Aorta (tissue), 5 donors: ENCODE measurements around the gene NEDD4L. TPM values are rescaled to one million over a fixed set of nuclear protein-coding genes. Genes with fewer than 3 reads are reported as not detected.

Experiments used
- ATAC-seq: fragments of 200-7000 bp; cut with Tn5 transposase; one replicate; pipeline ENCODE4 v1.9.1; 2022; ENCODE audit warnings: moderate library complexity; ENCODE audit not compliant: low FRiP score
- DNase-seq, 2 donors: peaks; one replicate each; pipeline ENCODE4 v3.0.0-alpha.2; 2020
- H3K27ac ChIP-seq, 2 donors: one replicate each; pipeline ENCODE4 v1.5.1; 2013; ENCODE audit warnings: low read length in 2 of 2, mild to moderate bottlenecking in 2 of 2, moderate library complexity in 2 of 2, control low read depth in 1 of 2, inconsistent platforms in 1 of 2, low read depth in 1 of 2
- H3K27me3 ChIP-seq, 2 donors: one replicate each; pipeline ENCODE4 v1.6.1; 2013; ENCODE audit warnings: control low read depth in 1 of 2, low read length in 1 of 2, mild to moderate bottlenecking in 1 of 2, moderate library complexity in 1 of 2; ENCODE audit not compliant: insufficient read depth in 2 of 2, control insufficient read depth in 1 of 2
- H3K36me3 ChIP-seq, 2 donors: one replicate each; pipeline ENCODE4 v1.6.1; 2013; ENCODE audit warnings: control low read depth in 1 of 2, low read length in 1 of 2, mild to moderate bottlenecking in 1 of 2; ENCODE audit not compliant: insufficient read depth in 2 of 2, control insufficient read depth in 1 of 2
- H3K4me1 ChIP-seq, 2 donors: one replicate each; pipeline ENCODE4 v1.6.1; 2013; ENCODE audit warnings: low read length in 2 of 2, control low read depth in 1 of 2, mild to moderate bottlenecking in 1 of 2, moderate library complexity in 1 of 2; ENCODE audit not compliant: insufficient read depth in 2 of 2, control insufficient read depth in 1 of 2
- H3K4me3 ChIP-seq, 2 donors: one replicate each; pipeline ENCODE4 v1.5.1; 2013; ENCODE audit warnings: low read length in 2 of 2, control low read depth in 1 of 2, mild to moderate bottlenecking in 1 of 2
- H3K9me3 ChIP-seq: one replicate; pipeline ENCODE4 v1.6.1; 2013; ENCODE audit warnings: mild to moderate bottlenecking, low read length; ENCODE audit not compliant: control insufficient read depth
- WGBS, 2 donors: extraction: QIAGEN DNeasy Blood & Tissue Kit; methylation state at CpG; one replicate each; pipeline ENCODE4 v1.1.7; 2013; 5-methylcytosine and 5-hydroxymethylcytosine counted together
- intact Hi-C, 2 donors: fragments of 100-400 bp; cut with DNase I; formaldehyde crosslinking; loops; one replicate each; pipeline versions ENCODE4 v1.14.2 to v1.15.0; 2022
- polyA plus RNA-seq, 2 donors: library from polyadenylated mRNA; stranded (reverse); fragments of 200-250 nt; gene quantifications; one replicate each; pipeline ENCODE4 v1.2.3, GENCODE V29; 2013
- total RNA-seq, 2 donors: library from RNA; stranded (reverse); fragmentation: NEBNext Ultra II Directional; extraction: Animal tissue kit (Norgen Biotek cat#: 25700); gene quantifications; one replicate each; pipeline ENCODE4 v1.2.1, GENCODE V29; 2021
- donor health status: healthy with polysubstance abuse.
- donor health status: Bipolar disorder and iron deficiency.
- donor health status: DM: no; HTN: no; CAD: no.
- donor health status: DM: no; HTN: no; CAD: no.
- donor health status: DM: yes; HTN: yes; CAD: no.

The NEDD4L gene
- total and polyA plus RNA-seq, 4 donors = 4.0 to 24.0 (median 17.8) TPM

DNA sequence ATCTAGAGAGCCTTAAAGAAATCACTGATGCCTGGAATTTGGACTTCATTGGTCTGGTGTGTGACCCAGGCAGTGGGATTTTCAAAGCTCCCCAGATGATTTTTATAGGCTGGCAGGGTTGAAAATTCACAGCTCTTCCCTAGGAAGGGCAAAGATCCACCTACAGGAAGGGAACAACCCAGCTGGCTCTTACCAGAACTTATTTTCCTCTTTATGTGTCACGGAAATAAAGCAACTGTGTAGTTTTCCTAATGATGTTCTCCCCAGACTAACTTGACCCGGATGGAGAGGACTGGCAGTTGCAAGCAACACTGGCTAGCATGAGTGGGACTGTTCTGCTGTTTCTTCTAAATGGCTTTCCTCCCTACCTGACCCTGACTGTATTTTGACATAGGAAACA, 349.3 kb downstream of the NEDD4L start:
- DNase-seq = no peak
- intact Hi-C loops = no loop called here
- Histone ChIP-seq H3K27ac (no peak overlapping the region), H3K9me3 (no peaks in the 10 kb centered on the region), H3K4me1 (no peaks in the 10 kb centered on the region), H3K27me3 (no peaks in the 10 kb centered on the region), H3K4me3 (no peak overlapping the region), H3K36me3 (no peaks in the 10 kb centered on the region)
- ATAC-seq = no peak
- 86 to 93% methylated on average over 2 of the region's 2 CpGs for WGBS, 2 donors

DNA sequence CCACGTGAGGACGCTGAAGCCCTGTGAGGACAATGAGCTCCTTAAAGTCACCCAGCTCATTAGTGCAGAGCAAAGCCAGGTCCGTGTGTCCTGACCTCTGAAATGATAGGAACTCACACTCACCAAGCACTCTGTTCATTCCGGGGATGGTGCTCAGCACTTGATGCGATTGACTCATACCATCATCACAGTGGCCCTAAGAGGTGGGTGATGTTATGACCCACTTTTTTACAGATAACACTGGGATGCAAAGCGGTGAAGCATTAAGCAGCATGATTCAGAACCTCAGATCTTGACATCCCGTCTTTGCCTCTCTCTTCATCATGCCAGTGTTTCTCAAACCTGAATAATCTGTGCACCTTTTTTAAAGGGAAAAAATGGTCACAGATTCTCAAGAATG, 350.0 kb downstream of the NEDD4L start:
- DNase-seq = no peak

DNA sequence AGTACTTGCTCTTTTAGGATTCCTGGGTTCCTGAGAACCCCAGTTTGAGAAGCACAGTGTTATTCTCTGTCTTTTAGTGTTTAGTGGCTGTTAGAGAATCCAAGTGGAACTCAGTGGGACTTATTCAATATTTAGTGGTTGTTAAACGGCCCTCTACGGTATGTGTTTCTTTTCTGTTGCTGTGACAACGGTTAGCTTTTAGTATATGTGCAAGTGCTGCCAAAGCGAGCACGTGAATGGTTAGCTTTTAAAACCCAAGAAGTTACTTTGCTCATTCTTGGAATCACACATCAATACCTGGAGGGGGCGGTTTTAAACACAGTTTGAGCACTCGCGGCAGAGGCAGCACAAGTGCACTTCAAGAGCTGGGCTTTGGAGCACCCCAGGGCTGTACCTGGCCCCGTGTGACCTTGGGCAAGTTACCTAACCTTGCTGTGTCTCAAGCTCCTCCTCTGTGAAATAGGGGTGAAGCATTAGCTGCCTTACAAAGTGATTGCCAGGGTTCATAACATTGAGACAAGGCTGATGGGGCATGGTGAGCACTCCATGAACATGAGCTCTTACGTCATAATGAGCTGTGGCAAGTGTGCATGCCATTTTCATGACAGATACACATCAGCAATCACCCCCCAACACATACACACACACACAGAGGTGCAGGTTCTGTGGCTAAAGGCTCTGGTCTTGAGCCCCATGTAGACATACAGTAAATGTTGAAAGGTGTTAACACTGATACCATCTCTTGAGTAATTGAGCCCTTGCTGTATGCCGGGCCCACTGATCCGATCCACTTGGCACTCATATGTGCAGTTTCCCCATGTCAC, 350.8 kb downstream of the NEDD4L start:
- Histone ChIP-seq H3K4me1 (no peaks in the 10 kb centered on the region), H3K27ac (no peak overlapping the region), H3K27me3 (no peaks in the 10 kb centered on the region), H3K9me3 (no peaks in the 10 kb centered on the region), H3K4me3 (no peak overlapping the region), H3K36me3 (no peaks in the 10 kb centered on the region)
- DNase-seq = no peak
- intact Hi-C loops = no loop called here
- WGBS, 2 donors = 93 to 96% methylated on average over 12 of the region's 12 CpGs
- no peak for ATAC-seq

More for the DNA sequence above, 350.0 kb downstream of the NEDD4L start:
- Histone ChIP-seq H3K9me3 (no peaks in the 10 kb centered on the region), H3K27ac (no peak overlapping the region), H3K36me3 (no peaks in the 10 kb centered on the region), H3K4me3 (no peak overlapping the region), H3K27me3 (no peaks in the 10 kb centered on the region), H3K4me1 (no peaks in the 10 kb centered on the region)
- 95 to 97% methylated on average over 7 of the region's 7 CpGs for WGBS, 2 donors
- intact Hi-C loops = no loop called here
- no peak for ATAC-seq

DNA sequence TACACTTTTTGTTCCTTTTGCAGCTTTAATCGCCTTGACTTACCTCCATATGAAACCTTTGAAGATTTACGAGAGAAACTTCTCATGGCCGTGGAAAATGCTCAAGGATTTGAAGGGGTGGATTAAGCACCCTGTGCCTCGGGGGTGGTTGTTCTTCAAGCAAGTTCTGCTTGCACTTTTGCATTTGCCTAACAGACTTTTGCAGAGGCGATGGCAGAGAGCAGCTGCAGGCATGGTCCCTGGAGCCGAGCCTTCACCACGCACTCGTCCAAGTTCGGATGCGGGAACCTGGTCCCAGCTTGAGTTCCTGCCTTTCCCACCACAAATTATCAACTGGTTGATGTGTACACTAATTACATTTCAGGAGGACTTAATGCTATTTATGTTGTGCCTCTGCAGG, 352.1 kb downstream of the NEDD4L start:
- H3K9me3 ChIP-seq = no peaks in the 10 kb centered on the region
- DNase-seq = no peak
- H3K4me1 ChIP-seq = no peaks in the 10 kb centered on the region
- H3K4me3 ChIP-seq = no peak overlapping the region
- intact Hi-C loops = no loop called here
- no peaks in the 10 kb centered on the region for H3K36me3 ChIP-seq
- no peak overlapping the region for H3K27ac ChIP-seq
- H3K27me3 ChIP-seq = no peaks in the 10 kb centered on the region
- 93 to 96% methylated on average over 10 of the region's 10 CpGs for WGBS, 2 donors
- ATAC-seq = no peak

DNA sequence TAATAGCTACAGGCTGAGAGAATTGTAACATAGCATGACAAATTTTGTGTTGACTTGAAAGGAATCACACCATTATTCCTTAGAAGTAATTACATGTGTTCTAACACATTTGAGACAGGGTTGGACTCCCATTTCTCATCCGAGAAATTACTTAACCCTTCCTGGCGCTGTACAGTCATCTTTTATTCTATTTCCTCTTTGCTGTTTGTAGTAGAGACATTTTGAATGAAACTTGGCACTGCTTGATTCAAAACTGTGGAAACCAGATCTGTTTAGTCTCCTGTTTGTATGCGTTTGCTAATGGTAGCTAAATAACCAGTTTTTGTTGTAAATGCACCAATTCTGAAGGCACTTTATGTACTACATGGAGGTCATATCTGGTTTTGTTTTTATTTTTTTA, 352.9 kb downstream of the NEDD4L start:
- intact Hi-C loops = no loop called here
- 90 to 92% methylated on average over 3 of the region's 3 CpGs for WGBS, 2 donors
- no peaks in the 10 kb centered on the region for H3K4me1 ChIP-seq

DNA sequence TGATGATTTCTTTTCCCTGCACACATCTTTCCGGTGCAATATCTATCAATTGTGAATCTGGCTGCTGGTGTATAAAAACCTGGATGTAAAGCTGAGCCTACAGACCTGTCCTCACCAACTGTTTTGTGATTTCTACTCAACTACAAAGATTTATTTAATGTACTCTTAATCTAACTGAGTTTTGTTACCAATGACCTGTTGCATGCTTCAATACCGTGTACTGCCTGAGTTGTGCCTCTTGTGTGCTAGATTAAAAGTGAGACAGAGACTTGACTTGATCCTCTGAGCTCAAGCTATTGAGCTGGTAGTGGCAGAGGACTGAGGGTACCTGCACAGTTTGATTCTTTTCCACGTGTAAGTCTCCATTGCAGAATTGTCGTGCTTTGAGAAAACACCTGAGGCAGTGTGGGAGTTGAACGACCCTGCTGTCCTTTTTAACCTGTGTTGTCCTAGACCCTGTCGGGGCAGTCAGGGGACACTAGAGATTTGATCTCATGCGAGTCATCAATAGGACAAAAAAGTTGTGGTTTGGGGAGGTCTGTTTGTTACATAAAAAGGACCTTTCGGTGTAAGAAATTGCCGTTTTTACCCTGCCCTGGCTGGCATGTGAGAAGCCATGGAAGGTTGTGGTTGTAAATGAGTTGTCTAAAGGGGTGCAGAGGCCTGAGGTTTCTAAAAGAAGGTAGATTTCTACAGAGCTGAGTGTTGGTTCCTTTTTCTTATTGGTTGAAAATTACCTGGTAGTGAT, 353.5 kb downstream of the NEDD4L start:
- intact Hi-C loops = no loop called here
- H3K27me3 ChIP-seq = no peaks in the 10 kb centered on the region
- WGBS, 2 donors = 93 to 94% methylated on average over 9 of the region's 9 CpGs
- H3K36me3 ChIP-seq = no peaks in the 10 kb centered on the region
- H3K4me3 ChIP-seq = no peak overlapping the region
- no peak for ATAC-seq
- H3K9me3 ChIP-seq = no peaks in the 10 kb centered on the region
- no peak overlapping the region for H3K27ac ChIP-seq
- no peak for DNase-seq
- no peaks in the 10 kb centered on the region for H3K4me1 ChIP-seq

More for the DNA sequence above, 352.9 kb downstream of the NEDD4L start:
- H3K27ac ChIP-seq = no peak overlapping the region
- H3K9me3 ChIP-seq = no peaks in the 10 kb centered on the region
- DNase-seq (no peak), ATAC-seq (no peak)
- no peaks in the 10 kb centered on the region for H3K27me3 ChIP-seq
- no peaks in the 10 kb centered on the region for H3K36me3 ChIP-seq
- H3K4me3 ChIP-seq = no peak overlapping the region

DNA sequence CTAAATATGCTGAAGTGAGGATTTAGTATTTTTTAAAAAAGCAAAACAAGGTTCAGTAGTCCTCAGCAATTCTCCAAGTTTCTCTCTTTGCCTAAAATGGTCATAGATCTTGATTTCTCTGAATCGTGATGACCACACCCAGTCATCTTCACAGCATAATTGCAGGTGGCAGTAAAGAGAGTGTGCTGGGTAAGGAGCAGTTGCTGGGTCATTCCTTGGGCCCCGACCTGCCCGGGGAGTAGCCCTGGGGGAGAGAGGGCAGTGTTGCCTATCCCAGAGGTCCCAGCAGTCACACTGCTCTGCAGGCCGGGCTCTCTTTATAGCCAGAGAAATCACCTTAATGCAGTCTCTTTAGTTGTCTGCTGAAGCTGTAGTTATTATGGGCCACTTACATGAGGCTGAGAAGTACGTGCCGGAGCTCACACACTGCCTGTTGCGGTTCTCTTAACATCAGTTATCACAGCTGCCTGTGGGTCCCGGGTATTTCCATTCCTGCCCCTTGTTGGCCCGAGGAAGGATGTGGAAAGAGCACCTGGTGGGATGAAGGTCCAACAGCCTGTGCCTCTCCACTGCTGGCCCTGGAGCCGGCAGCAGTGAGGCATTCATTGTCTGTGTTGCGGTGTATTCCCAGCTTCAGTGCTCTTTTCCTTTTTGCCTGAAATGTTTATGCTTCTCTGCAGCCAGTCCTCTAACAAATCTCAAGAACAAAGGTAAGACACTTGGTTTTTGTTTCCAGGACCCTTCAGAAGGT, 354.8 kb downstream of the NEDD4L start:
- DNase-seq (no peak), ATAC-seq (no peak)
- Histone ChIP-seq H3K27ac (no peak overlapping the region), H3K9me3 (no peaks in the 10 kb centered on the region), H3K27me3 (no peaks in the 10 kb centered on the region), H3K36me3 (no peaks in the 10 kb centered on the region), H3K4me3 (no peak overlapping the region), H3K4me1 (no peaks in the 10 kb centered on the region)
- WGBS, 2 donors = 92% methylated on average over 11 of the region's 11 CpGs
- intact Hi-C loops = no loop called here

DNA sequence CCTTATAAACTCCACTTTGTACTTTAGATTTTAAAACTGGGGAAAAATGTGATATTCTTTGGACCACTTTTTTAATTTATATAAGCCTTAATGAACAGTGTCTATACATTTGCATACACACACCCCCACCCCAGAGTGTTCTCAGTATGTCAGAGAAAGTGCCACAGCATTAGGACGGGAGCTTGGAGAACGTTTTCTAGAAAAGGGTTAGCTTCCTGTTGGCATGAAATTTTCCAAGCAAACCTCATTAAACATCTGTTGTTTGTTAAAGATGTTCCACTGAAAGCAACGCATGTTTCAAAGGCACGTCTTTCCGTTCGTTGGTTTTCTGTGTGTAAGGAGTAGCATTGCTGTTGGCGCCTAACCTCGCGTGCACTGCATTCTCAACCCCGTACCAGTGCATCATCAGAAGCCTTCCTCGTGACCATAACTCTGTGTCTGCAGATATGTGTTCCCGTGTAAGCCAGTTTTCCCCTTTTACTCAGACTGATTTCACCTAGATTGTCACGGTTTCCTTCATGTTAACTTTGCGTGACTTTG, 356.4 kb downstream of the NEDD4L start:
- H3K4me3 ChIP-seq = no peak overlapping the region
- intact Hi-C loops = no loop called here
- no peaks in the 10 kb centered on the region for H3K36me3 ChIP-seq
- no peak overlapping the region for H3K27ac ChIP-seq
- ATAC-seq (no peak), DNase-seq (no peak)
- H3K27me3 ChIP-seq = no peaks in the 10 kb centered on the region
- WGBS, 2 donors = 87 to 89% methylated on average over 14 of the region's 14 CpGs
- H3K9me3 ChIP-seq = no peaks in the 10 kb centered on the region
- H3K4me1 ChIP-seq = no peaks in the 10 kb centered on the region
